ENCODE results near the gene GPR153. TPM values are rescaled to one million over a fixed set of nuclear protein-coding genes. Genes with fewer than 3 reads are reported as not detected.

Gene GPR153
- total and polyA plus RNA-seq, 2 of the 13 experiments (the other 11 are each of a cell fraction or from before 2014, with no cell fraction given) = 0.22 to 0.31 TPM

DNA sequence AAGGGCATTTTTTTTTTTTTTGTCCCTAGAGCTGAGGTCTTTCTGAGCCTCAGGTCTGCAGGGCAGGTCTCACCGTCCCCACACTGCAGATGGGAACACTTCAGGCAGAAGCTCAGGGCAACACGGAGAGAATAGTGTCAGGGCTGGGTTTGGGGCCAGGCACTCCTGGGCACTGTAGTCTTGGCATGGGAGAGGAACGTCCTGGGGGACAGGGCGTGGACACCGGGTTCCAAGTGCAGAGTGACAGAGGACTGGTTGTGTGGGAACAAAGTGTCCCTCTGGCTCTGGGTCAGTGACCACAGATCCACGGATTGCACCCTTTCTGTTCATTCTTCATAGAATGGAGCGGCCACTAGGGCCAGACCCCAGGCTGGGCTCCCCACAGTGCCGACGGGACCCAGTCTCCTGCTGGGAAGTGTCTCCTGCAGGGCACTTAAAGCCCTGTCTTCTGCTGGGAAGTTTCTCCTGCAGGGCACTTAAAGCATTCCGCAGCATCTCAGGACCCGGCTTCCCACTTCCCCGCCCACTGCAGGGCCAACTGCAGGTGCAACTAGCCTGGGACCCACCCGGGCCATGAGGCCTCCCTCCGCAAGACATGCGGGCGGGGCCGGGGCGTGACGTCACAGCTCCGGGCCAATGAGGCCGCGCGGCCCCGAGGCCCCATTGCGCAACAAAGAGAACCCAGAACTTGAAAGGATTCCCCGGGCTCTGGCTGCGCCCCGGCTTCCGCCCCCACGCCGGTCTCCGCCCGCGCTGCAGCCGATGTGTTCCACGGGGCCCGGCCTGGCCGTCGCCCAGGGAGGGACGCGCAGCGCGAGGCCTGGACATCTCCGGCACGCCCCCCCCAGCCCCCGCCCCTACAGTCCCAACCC is 1.2 kb downstream of the GPR153 start (continued):
- TF ChIP-seq SP1 (IDR thresholded peaks at IDR 0.05) = no peak
- TF ChIP-seq SP1 (CRISPR knock-in tag; IDR thresholded peaks at IDR 0.05) = 0 out of 2 replicates have a peak, but pooled peaks have one; percentile 21
- no peak for TF ChIP-seq SIX4 (CRISPR knock-in tag; IDR thresholded peaks at IDR 0.05)
- TF ChIP-seq EHMT2 (IDR thresholded peaks at IDR 0.05; ENCODE audit: borderline replicate concordance, low read depth, low read length) = no peak
- TF ChIP-seq HNRNPLL (IDR thresholded peaks at IDR 0.05; ENCODE audit: low read depth, low read length, poor library complexity, severe bottlenecking) = no peak
- no peak for TF ChIP-seq STAG1 (CRISPR knock-in tag; IDR thresholded peaks at IDR 0.05)
- TF ChIP-seq SCMH1 (CRISPR knock-in tag; IDR thresholded peaks at IDR 0.05; ENCODE audit: borderline replicate concordance) = no peak
- no peak for TF ChIP-seq TFAP4 (IDR thresholded peaks at IDR 0.05; ENCODE audit: borderline replicate concordance, low read depth)
- TF ChIP-seq, protein P1, sequence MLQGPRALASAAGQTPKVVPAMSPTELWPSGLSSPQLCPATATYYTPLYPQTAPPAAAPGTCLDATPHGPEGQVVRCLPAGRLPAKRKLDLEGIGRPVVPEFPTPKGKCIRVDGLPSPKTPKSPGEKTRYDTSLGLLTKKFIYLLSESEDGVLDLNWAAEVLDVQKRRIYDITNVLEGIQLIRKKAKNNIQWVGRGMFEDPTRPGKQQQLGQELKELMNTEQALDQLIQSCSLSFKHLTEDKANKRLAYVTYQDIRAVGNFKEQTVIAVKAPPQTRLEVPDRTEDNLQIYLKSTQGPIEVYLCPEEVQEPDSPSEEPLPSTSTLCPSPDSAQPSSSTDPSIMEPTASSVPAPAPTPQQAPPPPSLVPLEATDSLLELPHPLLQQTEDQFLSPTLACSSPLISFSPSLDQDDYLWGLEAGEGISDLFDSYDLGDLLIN (CRISPR knock-in tag; IDR thresholded peaks at IDR 0.05; ENCODE audit: borderline replicate concordance) = no peak
- TF ChIP-seq NAIF1 (CRISPR knock-in tag; IDR thresholded peaks at IDR 0.05; ENCODE audit: borderline replicate concordance) = no peak
- TF ChIP-seq, protein P2, sequence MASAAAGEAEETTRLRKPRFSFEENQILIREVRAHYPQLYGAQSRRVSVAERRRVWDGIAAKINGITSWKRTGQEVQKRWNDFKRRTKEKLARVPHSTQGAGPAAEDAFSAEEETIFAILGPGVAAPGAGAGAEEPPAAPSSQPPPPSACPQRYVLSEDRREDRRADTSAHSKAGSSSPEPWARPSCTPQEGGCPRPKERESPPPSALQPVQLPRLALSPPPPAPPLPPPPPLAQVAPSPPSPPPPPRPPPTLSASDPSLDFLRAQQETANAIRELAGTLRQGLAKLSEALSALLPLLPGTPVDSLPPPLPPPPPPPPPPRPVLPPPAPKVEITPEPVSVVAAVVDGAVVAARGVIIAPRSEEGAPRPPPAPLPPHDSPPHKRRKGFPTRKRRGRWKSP (CRISPR knock-in tag; IDR thresholded peaks at IDR 0.05) = no peak
- TF ChIP-seq JUND (CRISPR knock-in tag; IDR thresholded peaks at IDR 0.05) = no peak
- TF ChIP-seq MTERF4 (CRISPR knock-in tag; IDR thresholded peaks at IDR 0.05) = no peak
- TF ChIP-seq, protein P3, sequence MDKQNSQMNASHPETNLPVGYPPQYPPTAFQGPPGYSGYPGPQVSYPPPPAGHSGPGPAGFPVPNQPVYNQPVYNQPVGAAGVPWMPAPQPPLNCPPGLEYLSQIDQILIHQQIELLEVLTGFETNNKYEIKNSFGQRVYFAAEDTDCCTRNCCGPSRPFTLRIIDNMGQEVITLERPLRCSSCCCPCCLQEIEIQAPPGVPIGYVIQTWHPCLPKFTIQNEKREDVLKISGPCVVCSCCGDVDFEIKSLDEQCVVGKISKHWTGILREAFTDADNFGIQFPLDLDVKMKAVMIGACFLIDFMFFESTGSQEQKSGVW (CRISPR knock-in tag; IDR thresholded peaks at IDR 0.05; ENCODE audit: borderline replicate concordance) = no peak
- peak in 1 of 2 experiments; percentile 43; a peak in 1 of 4 replicates for TF ChIP-seq KLF16 (CRISPR knock-in tag; IDR thresholded peaks at IDR 0.05)
- TF ChIP-seq ZNF609 (CRISPR knock-in tag; IDR thresholded peaks at IDR 0.05; ENCODE audit: borderline replicate concordance) = 0 out of 2 replicates have a peak, but pooled peaks have one; percentile 15
- no peak for TF ChIP-seq ZMAT3 (CRISPR knock-in tag; conservative IDR thresholded peaks at IDR 0.05)
- TF ChIP-seq ZNF775 (CRISPR knock-in tag; IDR thresholded peaks at IDR 0.05; ENCODE audit: borderline replicate concordance) = no peak

Data from HepG2 (cell line).